GM10847 (cell line): Measurements from ENCODE around the gene TRIM60.

Experiments
- POLR2A ChIP-seq: IDR thresholded peaks from 2 replicates; pipeline ENCODE4 v1.6.1; 2011; ENCODE audit not compliant: insufficient read length; ENCODE audit errors: extremely low read depth

Gene TRIM60

GRCh38 chr4:165053645-165054044 is 21.8 kb downstream of the TRIM60 start, which contains the start of gene TRIM75:
TSS of gene TRIM75 (plus strand) at chr4:165053866. CDS start at chr4:165059148, 5,282 bp downstream.
- no peak for TF ChIP-seq POLR2A

GRCh38 chr4:165055601-165056000 is 23.8 kb downstream of the TRIM60 start:
- TF ChIP-seq POLR2A: no peak

DNA sequence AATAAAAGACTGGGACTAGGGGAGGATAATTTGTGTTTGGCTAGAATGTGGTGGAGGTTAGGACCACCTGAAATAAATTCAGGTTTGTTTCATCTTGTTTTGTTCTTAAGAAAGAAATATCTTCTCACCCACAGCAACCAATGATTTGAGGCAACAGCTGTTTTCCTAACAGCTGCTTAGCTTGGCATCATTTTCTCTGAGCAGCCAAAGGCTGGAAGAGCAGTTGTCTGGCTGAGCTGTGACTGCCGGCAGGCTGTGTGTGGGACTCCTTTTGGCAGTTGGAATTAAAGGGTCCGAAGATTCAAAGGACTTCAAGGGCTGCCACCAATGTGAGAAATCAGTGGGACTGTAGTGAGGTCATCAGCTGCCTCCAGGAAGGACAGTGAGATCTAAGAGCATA is 26.9 kb downstream of the TRIM60 start:
- no peak for TF ChIP-seq POLR2A

DNA sequence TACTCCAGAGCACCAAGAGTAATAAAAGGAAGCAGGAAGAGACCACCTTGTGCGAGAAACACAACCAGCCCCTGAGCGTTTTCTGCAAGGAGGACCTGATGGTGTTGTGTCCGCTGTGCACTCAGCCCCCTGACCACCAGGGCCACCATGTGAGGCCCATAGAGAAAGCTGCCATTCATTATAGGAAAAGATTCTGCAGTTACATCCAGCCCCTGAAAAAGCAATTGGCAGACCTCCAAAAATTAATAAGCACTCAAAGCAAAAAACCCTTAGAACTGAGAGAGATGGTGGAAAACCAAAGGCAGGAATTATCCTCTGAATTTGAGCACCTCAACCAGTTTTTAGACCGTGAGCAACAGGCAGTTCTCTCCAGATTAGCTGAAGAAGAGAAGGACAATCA is 27.6 kb downstream of the TRIM60 start:
- no peak for TF ChIP-seq POLR2A

GRCh38 chr4:165060938-165061337 is 29.1 kb downstream of the TRIM60 start:
- no peak for TF ChIP-seq POLR2A

- TF ChIP-seq POLR2A: no peak
Measured at GRCh38 chr4:165070560-165070959, 38.8 kb downstream of the TRIM60 start.

GRCh38 chr4:165077034-165077578 is 45.3 kb downstream of the TRIM60 start:
- no peak for TF ChIP-seq POLR2A

- TF ChIP-seq POLR2A: no peak
Measured at GRCh38 chr4:165079476-165079875, 47.7 kb downstream of the TRIM60 start.

GRCh38 chr4:165085946-165086345 is 54.1 kb downstream of the TRIM60 start:
- TF ChIP-seq POLR2A: no peak

GRCh38 chr4:165088366-165088765 is 56.6 kb downstream of the TRIM60 start:
- no peak for TF ChIP-seq POLR2A
